NCI-H510A treated with DMSO at 0.1 percent for 48 hours (cell line): ENCODE data around the gene HOATZ.

Source experiments
- DNase-seq: peaks from one replicate; lab custom pipeline; 2025; lab: John Stamatoyannopoulos, UW

HOATZ gene

GRCh38 chr11:111549196-111549868, 34.8 kb downstream of the HOATZ start:
- DNase-seq = no peak

- no peak for DNase-seq
Observed at GRCh38 chr11:111549869-111550203, 35.3 kb downstream of the HOATZ start.

- DNase-seq = no peak
Observed at GRCh38 chr11:111550258-111550657, 35.7 kb downstream of the HOATZ start.

GRCh38 chr11:111554532-111554931, 40.0 kb downstream of the HOATZ start:
- DNase-seq = no peak

- DNase-seq = no peak
Observed at GRCh38 chr11:111555255-111555654, 40.7 kb downstream of the HOATZ start.

- DNase-seq = no peak
Observed at GRCh38 chr11:111557425-111558111, 43.0 kb downstream of the HOATZ start.

GRCh38 chr11:111559800-111560464, 45.4 kb downstream of the HOATZ start:
- no peak for DNase-seq

GRCh38 chr11:111560800-111561199, 46.2 kb downstream of the HOATZ start:
- no peak for DNase-seq

GRCh38 chr11:111561306-111561705, 46.7 kb downstream of the HOATZ start:
- no peak for DNase-seq

GRCh38 chr11:111561791-111562325, 47.3 kb downstream of the HOATZ start:
- no peak for DNase-seq

- no peak for DNase-seq
Observed at GRCh38 chr11:111562692-111563389, 48.3 kb downstream of the HOATZ start.

GRCh38 chr11:111565114-111565720, 50.6 kb downstream of the HOATZ start:
- DNase-seq = peak; percentile 62

- DNase-seq = peak; percentile 29
Observed at GRCh38 chr11:111566324-111566723, 51.7 kb downstream of the HOATZ start.

GRCh38 chr11:111569476-111569875, 54.9 kb downstream of the HOATZ start:
- DNase-seq = no peak

GRCh38 chr11:111570796-111571195, 56.2 kb downstream of the HOATZ start:
- DNase-seq = no peak

- DNase-seq = no peak
Observed at GRCh38 chr11:111571829-111572501, 57.4 kb downstream of the HOATZ start.

- DNase-seq = no peak
Observed at GRCh38 chr11:111572581-111572980, 58.0 kb downstream of the HOATZ start.

- peak; percentile 7 for DNase-seq
Observed at GRCh38 chr11:111573821-111574249, 59.3 kb downstream of the HOATZ start.

GRCh38 chr11:111574373-111575225, 60.0 kb downstream of the HOATZ start:
- DNase-seq = peak; percentile 40

- DNase-seq = no peak
Observed at GRCh38 chr11:111575740-111576139, 61.2 kb downstream of the HOATZ start.
